Measurements from ENCODE around the gene SNAP47.

SNAP47 gene

DNA sequence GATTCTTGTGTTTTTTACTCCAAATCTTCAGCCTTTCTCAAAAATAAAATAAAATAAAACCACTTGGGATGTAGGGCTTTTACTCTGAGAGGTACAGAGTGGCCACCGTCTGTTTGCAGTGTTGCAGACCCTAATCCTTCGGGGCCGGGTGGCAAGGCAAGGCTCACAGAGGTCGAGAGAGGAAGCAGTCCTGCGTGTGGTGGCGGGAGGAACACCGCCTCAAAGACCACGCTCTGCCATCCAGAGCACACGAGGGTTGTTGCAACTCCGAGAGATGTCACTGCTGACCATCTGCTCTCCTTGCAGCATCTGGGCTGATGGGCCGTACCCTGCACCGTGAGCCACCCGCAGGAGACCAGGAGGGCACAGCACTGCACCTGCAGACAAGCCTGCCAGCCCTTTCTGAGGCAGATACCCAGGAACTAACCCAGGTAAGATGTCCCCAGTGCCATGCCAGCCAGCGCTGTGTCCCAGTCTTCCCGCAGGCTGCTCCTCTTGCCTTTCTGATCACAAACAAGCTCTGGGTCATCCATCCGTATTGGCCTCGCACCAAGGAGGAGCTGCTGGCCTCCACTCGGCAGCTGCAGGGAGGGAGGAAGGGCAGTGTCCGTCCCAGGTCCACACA lies 31.5 kb downstream of the SNAP47 start:
- DNase-seq (ENCODE audit: low spot score), result no peak

DNA sequence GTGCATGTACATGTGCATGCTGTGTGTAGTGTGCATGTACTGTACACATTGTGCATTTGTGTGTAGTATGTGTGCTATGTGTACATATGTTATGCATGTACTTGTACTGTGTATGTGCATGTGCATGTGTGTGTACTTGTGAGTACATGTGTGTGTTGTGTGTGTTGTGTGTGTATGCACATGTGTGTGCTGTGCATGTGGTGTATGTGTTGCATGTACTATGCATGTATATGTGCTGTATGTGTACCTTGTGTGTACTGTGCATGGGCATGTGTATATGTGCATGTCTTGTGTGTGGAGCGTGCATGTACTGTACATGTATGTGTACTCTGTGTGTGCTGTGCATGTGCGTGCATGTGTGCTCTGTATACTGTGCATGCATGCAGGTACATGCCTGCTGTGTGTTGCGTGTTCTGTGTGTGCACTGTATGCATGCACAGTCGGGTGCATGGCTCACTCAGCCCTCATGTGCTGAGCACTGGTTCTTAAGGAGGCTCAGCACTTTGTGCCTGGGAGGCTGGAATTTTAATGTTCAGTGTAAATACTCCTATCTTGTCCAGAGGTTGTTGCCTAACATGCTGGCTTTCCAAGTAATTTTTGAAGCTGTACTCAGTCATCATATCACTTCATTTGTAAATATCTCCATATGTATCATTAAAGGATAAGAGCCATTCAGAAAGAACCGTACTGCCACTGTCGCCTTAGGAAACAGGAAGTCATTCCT lies 32.3 kb downstream of the SNAP47 start:
- no peak for DNase-seq (ENCODE audit: low spot score)
- TF ChIP-seq, protein P1, sequence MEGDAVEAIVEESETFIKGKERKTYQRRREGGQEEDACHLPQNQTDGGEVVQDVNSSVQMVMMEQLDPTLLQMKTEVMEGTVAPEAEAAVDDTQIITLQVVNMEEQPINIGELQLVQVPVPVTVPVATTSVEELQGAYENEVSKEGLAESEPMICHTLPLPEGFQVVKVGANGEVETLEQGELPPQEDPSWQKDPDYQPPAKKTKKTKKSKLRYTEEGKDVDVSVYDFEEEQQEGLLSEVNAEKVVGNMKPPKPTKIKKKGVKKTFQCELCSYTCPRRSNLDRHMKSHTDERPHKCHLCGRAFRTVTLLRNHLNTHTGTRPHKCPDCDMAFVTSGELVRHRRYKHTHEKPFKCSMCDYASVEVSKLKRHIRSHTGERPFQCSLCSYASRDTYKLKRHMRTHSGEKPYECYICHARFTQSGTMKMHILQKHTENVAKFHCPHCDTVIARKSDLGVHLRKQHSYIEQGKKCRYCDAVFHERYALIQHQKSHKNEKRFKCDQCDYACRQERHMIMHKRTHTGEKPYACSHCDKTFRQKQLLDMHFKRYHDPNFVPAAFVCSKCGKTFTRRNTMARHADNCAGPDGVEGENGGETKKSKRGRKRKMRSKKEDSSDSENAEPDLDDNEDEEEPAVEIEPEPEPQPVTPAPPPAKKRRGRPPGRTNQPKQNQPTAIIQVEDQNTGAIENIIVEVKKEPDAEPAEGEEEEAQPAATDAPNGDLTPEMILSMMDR (IDR thresholded peaks at IDR 0.05; ENCODE audit: extremely low read depth, missing control alignments), result no peak

More for the DNA sequence above, 31.5 kb downstream of the SNAP47 start:
- TF ChIP-seq, protein P1 (IDR thresholded peaks at IDR 0.05; ENCODE audit: extremely low read depth, missing control alignments), result no peak

DNA sequence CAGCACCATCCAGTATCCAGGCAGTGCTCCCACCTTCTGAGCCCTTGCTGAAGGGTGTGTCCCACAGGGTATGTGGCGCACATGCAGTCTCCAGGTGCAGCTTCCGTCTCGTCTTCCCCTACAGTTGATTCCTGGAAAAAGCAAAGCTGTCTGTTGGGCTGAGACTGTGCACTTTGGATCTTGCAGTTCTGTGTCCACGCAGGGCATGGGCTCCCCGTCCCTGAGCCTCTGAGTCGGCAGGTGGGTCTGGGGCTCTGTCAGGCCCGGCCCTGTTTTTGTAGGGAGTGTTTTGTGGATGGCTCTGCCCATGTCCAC lies 32.8 kb downstream of the SNAP47 start:
- TF ChIP-seq, protein P1 (IDR thresholded peaks at IDR 0.05; ENCODE audit: extremely low read depth, missing control alignments), result no peak
- DNase-seq (ENCODE audit: low spot score), result no peak

DNA sequence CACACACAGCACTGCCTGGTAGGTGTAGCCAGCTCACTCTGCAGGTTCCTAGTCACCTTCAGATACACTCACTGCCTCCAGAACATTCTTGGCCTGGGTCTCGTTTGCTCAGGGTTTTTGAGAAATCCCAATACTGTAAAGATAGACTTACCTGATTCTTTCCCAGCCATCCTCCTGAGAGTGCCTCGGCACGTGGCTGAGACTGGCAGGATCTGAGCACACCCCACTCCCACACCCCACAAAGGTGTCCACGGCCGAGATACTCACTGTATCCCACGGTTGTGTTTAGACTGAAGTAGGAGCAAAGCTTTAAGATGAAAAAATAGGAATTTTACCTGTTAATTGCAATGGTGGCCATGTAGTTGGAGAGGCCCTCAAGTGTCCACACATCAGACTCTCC lies 33.4 kb downstream of the SNAP47 start:
- DNase-seq (ENCODE audit: low spot score), result no peak
- TF ChIP-seq, protein P1 (IDR thresholded peaks at IDR 0.05; ENCODE audit: extremely low read depth, missing control alignments), result no peak

DNA sequence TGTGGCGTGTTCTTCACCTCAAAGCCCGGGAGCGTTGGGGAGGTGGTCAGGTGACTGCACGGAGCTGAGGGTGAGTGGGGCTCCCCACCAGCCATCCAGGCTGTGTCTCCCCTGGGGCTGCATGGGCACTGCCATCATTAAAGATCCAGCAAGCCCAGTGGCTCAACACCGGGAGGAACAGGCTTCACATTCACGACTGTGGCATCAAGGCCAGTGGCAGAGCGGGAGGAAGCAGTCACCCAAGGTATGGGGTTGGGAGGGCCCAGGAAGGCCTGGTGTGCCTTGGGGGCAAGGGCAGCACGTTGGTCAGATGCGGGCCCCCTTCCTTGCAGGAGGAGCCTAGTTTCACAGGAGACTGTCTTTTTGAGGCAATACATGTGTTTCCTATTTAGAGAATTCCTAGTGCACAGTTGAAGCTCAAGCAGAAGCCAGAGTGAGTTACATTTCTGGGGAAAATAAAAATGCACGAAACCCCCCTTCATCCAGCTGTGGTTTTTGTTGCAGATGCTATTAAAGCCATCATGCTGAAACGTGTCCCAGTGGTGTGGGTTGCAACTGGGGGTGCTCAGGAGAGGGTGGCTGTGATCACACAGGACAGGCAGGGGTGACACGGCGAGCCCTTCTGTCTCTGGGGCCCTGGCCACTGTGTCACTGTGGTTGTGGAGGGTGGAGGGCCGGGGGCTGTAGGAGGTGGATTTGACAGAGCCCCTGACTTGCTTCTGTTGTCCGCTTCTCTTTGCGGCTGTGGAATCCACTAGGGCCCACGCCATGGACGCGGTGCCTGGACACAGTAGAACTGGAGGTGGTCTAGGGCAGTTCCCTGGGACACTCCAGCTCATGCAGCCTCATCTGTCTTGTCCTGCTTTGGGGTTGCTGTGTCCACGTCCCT lies 34.1 kb downstream of the SNAP47 start:
- TF ChIP-seq, protein P1 (IDR thresholded peaks at IDR 0.05; ENCODE audit: extremely low read depth, missing control alignments), result no peak
- no peak for DNase-seq (ENCODE audit: low spot score)

DNA sequence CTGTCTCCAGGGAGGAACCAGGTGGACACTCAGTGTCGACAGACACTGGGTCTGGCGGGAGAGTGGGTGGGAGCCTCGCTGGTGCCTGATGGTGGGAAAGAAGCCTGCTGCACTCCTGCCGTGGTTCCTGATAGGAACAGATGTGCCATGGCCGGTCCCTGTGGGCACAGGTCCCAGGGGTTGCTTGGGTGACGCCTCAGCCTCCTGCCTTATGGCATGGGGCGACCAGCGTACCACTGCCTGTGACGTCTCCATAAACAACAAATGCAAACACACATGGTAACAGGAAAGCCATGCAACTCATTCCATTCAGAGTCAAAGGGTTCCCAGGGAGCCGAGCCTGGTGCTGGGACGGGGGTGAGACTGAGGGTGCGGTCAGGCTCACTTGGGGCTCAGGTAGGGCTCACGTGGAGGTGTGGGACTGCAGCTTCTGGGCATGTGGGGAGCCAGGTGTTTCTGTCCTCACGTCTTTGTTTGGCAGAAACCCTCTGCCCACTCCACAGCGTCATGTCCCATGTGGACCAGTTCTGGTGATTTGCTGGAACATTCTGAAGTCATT lies 34.8 kb downstream of the SNAP47 start:
- TF ChIP-seq, protein P1 (IDR thresholded peaks at IDR 0.05; ENCODE audit: extremely low read depth, missing control alignments), result no peak
- no peak for DNase-seq (ENCODE audit: low spot score)
